GM12878 (cell line): Measurements from ENCODE around the gene AKT1. TPM values are rescaled to one million over a fixed set of nuclear protein-coding genes. Genes with fewer than 3 reads are reported as not detected.

Source experiments
- ATAC-seq: fragments of 200-7000 bp; cut with Tn5 transposase; 3 replicates; pipeline ENCODE4 v1.9.1; 2020; ENCODE audit warnings: mild to moderate bottlenecking, moderate library complexity
- BruUV-seq: library from RNA; stranded (reverse); fragments of 400-500 nt; replicated peaks from 2 replicates; lab custom pipeline; 2021; lab: Mats Ljungman, UMichigan
- CTCF ChIA-PET: fragments of 300-600 bp; sonication (Branson Sonifier 250); formaldehyde crosslinking; extraction: SDS; loops from one replicate; lab custom pipeline; 2021; ENCODE audit warnings: inconsistent platforms; lab: Yijun Ruan, JAX
- POLR2A ChIA-PET: fragments of 350-600 bp; formaldehyde crosslinking; extraction: SDS; loops from one replicate; lab custom pipeline; 2021; ENCODE audit warnings: inconsistent platforms; lab: Charles Lee
- RAD21 ChIA-PET: fragments of 300-600 bp; sonication (Branson Sonifier 250); formaldehyde crosslinking; loops from one replicate; lab custom pipeline; 2023; ENCODE audit warnings: antibody characterized with exemption; ENCODE audit not compliant: unreplicated experiment; lab: Charles Lee
- SMC1A ChIA-PET: fragments of 300-600 bp; sonication (Branson Sonifier 250); formaldehyde crosslinking; loops from one replicate; lab custom pipeline; 2023; ENCODE audit not compliant: unreplicated experiment, uncharacterized antibody; lab: Charles Lee
- DNase-seq: peaks from one replicate; pipeline ENCODE4 v3.0.0-alpha.2; 2011; ENCODE audit warnings: low read depth, low spot score
- FAIRE-seq: peaks from 3 replicates; lab custom pipeline; 2011; peaks lifted over from hg19 to GRCh38; lab: Jason Lieb, UNC
- H2AFZ ChIP-seq: 2 replicates; pipeline ENCODE4 v1.6.0; 2011; ENCODE audit warnings: low read depth, low read length, control low read depth; ENCODE audit not compliant: control insufficient read depth
- H3K27ac ChIP-seq: 2 replicates; pipeline ENCODE4 v1.5.1; 2011; ENCODE audit warnings: control low read depth; ENCODE audit not compliant: control insufficient read depth, insufficient read depth
- H3K27me3 ChIP-seq, 2 experiments: replicated peaks in 1 of 2; 2 replicates each; pipeline versions ENCODE4 v1.6.0 to v1.6.1; 2011; ENCODE audit warnings: low read length in 1 of 2; ENCODE audit not compliant: control insufficient read depth in 2 of 2, insufficient read depth in 2 of 2
- H3K36me3 ChIP-seq, 2 experiments: 2 replicates each; pipeline ENCODE4 v1.5.1; 2011; ENCODE audit warnings: low read length in 1 of 2; ENCODE audit not compliant: control insufficient read depth in 2 of 2, insufficient read depth in 2 of 2
- H3K4me1 ChIP-seq: 2 replicates; pipeline ENCODE4 v1.6.1; 2011; ENCODE audit warnings: mild to moderate bottlenecking, low read length, moderate library complexity, mixed read lengths; ENCODE audit not compliant: control insufficient read depth, insufficient read depth
- H3K4me2 ChIP-seq: 2 replicates; pipeline ENCODE4 v1.6.0; 2011; ENCODE audit warnings: control low read depth; ENCODE audit not compliant: control insufficient read depth, insufficient read depth
- H3K4me3 ChIP-seq: fragments of 200-600 bp; sonication (generic); 2 replicates; pipeline ENCODE4 v1.5.1; 2016
- H3K79me2 ChIP-seq: 2 replicates; pipeline ENCODE4 v1.6.0; 2011; ENCODE audit warnings: low read length; ENCODE audit not compliant: control insufficient read depth, insufficient read depth
- H3K9ac ChIP-seq: 2 replicates; pipeline ENCODE4 v1.8.0; 2011; ENCODE audit warnings: low read length, control low read depth, mixed read lengths; ENCODE audit not compliant: control insufficient read depth, insufficient read depth
- H3K9me3 ChIP-seq: replicated peaks from 3 replicates; pipeline ENCODE4 v1.5.1; 2011; ENCODE audit warnings: mild to moderate bottlenecking, low read length; ENCODE audit not compliant: control insufficient read depth, insufficient read depth
- H4K20me1 ChIP-seq: 2 replicates; pipeline ENCODE4 v1.6.0; 2011; ENCODE audit not compliant: control insufficient read depth, insufficient read depth
- CBX5 ChIP-seq: sonication (generic); IDR thresholded peaks from 2 replicates; pipeline ENCODE4 v1.6.1; 2016; ENCODE audit warnings: low read depth, moderate library complexity, mild to moderate bottlenecking, inconsistent platforms
- CHD1 ChIP-seq: IDR thresholded peaks from 2 replicates; pipeline ENCODE4 v1.6.1; 2012; ENCODE audit warnings: low read depth, low read length, improper control_type of control experiment
- EGR1 ChIP-seq, 2 experiments: IDR thresholded peaks; 1 replicate in 1 of 2; 2 replicates in 1 of 2; pipeline ENCODE4 v1.6.1; 2011 to 2012; ENCODE audit warnings: low read depth in 2 of 2, low read length in 2 of 2, borderline replicate concordance in 1 of 2, mild to moderate bottlenecking in 1 of 2, moderate library complexity in 1 of 2
- GABPA ChIP-seq: IDR thresholded peaks from 2 replicates; pipeline ENCODE4 v1.6.1; 2014; ENCODE audit warnings: antibody characterized with exemption, low read depth, mild to moderate bottlenecking, inconsistent platforms
- IKZF2 ChIP-seq, 2 experiments: fragments of 450-650 bp; IDR thresholded peaks; 2 replicates each; pipeline ENCODE4 v1.6.1; 2017; ENCODE audit warnings: mild to moderate bottlenecking in 2 of 2, moderate library complexity in 2 of 2
- MTA3 ChIP-seq: IDR thresholded peaks from 2 replicates; pipeline ENCODE4 v1.6.1; 2012; ENCODE audit warnings: low read length, inconsistent platforms, borderline replicate concordance
- RBBP5 ChIP-seq: fragments of 200-600 bp; sonication (generic); conservative IDR thresholded peaks from 2 replicates; pipeline ENCODE4 v1.6.1; 2016
- RCOR1 ChIP-seq: conservative IDR thresholded peaks from 2 replicates; pipeline ENCODE4 v1.6.1; 2012; ENCODE audit warnings: low read depth, low read length, improper control_type of control experiment
- SPI1 ChIP-seq: IDR thresholded peaks from 2 replicates; pipeline ENCODE4 v1.6.1; 2011; ENCODE audit warnings: low read depth, mild to moderate bottlenecking, low read length, moderate library complexity, borderline replicate concordance; ENCODE audit not compliant: insufficient read depth
- SREBF1 ChIP-seq: IDR thresholded peaks from 2 replicates; pipeline ENCODE4 v1.6.1; 2012; ENCODE audit warnings: mild to moderate bottlenecking, low read length
- SREBF2 ChIP-seq: IDR thresholded peaks from 2 replicates; pipeline ENCODE4 v1.6.1; 2012; ENCODE audit warnings: mild to moderate bottlenecking, low read length
- SRF ChIP-seq, 2 experiments: IDR thresholded peaks; 2 replicates each; pipeline ENCODE4 v1.6.1; 2011; ENCODE audit warnings: low read depth in 2 of 2, low read length in 2 of 2, mild to moderate bottlenecking in 1 of 2, moderate library complexity in 1 of 2
- STAT1 ChIP-seq: fragments of 450-650 bp; conservative IDR thresholded peaks from 2 replicates; pipeline ENCODE4 v1.6.1; 2014; ENCODE audit warnings: antibody characterized with exemption, mild to moderate bottlenecking
- SUZ12 ChIP-seq: fragments of 200-600 bp; sonication (generic); IDR thresholded peaks from one replicate; pipeline ENCODE4 v1.6.1; 2018; ENCODE audit warnings: antibody characterized with exemption, mild to moderate bottlenecking; ENCODE audit not compliant: unreplicated experiment
- TCF3 ChIP-seq: IDR thresholded peaks from 2 replicates; pipeline ENCODE4 v1.6.1; 2012; ENCODE audit warnings: low read depth, mild to moderate bottlenecking, low read length, borderline replicate concordance; ENCODE audit not compliant: insufficient read depth
- ZNF217 ChIP-seq: fragments of 450-650 bp; IDR thresholded peaks from 2 replicates; pipeline ENCODE4 v1.6.1; 2017; ENCODE audit warnings: antibody characterized with exemption, mild to moderate bottlenecking
- ZZZ3 ChIP-seq: IDR thresholded peaks from 2 replicates; pipeline ENCODE4 v1.6.1; 2011; ENCODE audit warnings: low read depth; ENCODE audit not compliant: control insufficient read depth, insufficient read length
- WGBS: methylation state at CpG from one replicate; pipeline ENCODE4 v1.1.6; 2016; ENCODE audit warnings: low lambda C conversion rate; ENCODE audit not compliant: insufficient replicate concordance, insufficient coverage; ENCODE audit errors: missing lambda C conversion rate; 5-methylcytosine and 5-hydroxymethylcytosine counted together
- in situ Hi-C: fragments of 300-500 bp; cut with MboI; formaldehyde crosslinking; loops from 9 replicates; pipeline ENCODE4 v1.14.3; 2018; ENCODE audit warnings: mixed read lengths
- intact Hi-C: fragments of 100-400 bp; cut with micrococcal nuclease; formaldehyde crosslinking; loops from one replicate; pipeline ENCODE4 v1.14.2; 2022; ENCODE audit not compliant: unreplicated experiment
- polyA plus RNA-seq, 11 experiments: library from polyadenylated mRNA; depleted of rRNA in 4 of 11; unstranded in 6 of 11; stranded (reverse) in 5 of 11; fragments of >200 nt; fragmentation: Nextera tagmentation in 4 of 11; fragmentation: Illumina TruSeq in 1 of 11; extraction: Ambion mirVana in 4 of 11; extraction: Trizol in 1 of 11; gene quantifications; 1 replicate in 1 of 11; 2 replicates in 10 of 11; pipeline versions ENCODE4 v1.2.1 to v1.2.3, GENCODE V29; 2011 to 2016; ENCODE audit warnings: inconsistent platforms in 2 of 11, missing spikeins in 2 of 11, low read depth in 1 of 11
- total RNA-seq, 4 experiments: library from RNA; depleted of rRNA in 3 of 4; stranded (reverse); fragments of >200 nt in 3 of 4; fragmentation: Illumina TruSeq in 1 of 4; extraction: Trizol in 1 of 4; gene quantifications; 2 replicates each; pipeline versions ENCODE4 v1.2.1 to v1.2.3, GENCODE V29; 2013 to 2021
- TF ChIP-seq, protein P1 (sequence below): IDR thresholded peaks from 2 replicates; pipeline ENCODE4 v1.6.1; 2012; ENCODE audit warnings: low read depth, low read length, improper control_type of control experiment
- TF ChIP-seq, protein P2 (sequence below): fragments of 450-650 bp; IDR thresholded peaks from 2 replicates; pipeline ENCODE4 v1.6.1; 2017; ENCODE audit warnings: mild to moderate bottlenecking, moderate library complexity
- TF ChIP-seq, protein P3 (sequence below): IDR thresholded peaks from 2 replicates; pipeline ENCODE4 v1.6.1; 2012; ENCODE audit warnings: low read depth, low read length, improper control_type of control experiment

Gene AKT1
- total and polyA plus RNA-seq, 10 of the 15 experiments (the other 5 are each of a cell fraction or from before 2014, with no cell fraction given): 0.63 to 110 (median 58.9) TPM

- WGBS: 100% methylated on average over 9 of the region's 15 CpGs
- CTCF ChIA-PET: no interaction called here
- POLR2A ChIA-PET: no interaction called here
- in situ Hi-C loops: no loop called here
- TF ChIP-seq ZZZ3 (no peak), SRF (IDR thresholded peaks at IDR 0.05; ENCODE audit: low read depth in 2 of 2, low read length in 2 of 2) (no peak), STAT1 (no peak), CHD1 (no peak), GABPA (no peak), SREBF2 (no peak), CBX5 (no peak), SREBF1 (no peak), RBBP5 (no peak), SPI1 (no peak), TCF3 (no peak), MTA3 (no peak), RCOR1 (no peak), SUZ12 (no peak), ZNF217 (no peak), IKZF2 (IDR thresholded peaks at IDR 0.05) (no peak), EGR1 (IDR thresholded peaks at IDR 0.05; ENCODE audit: borderline replicate concordance in 1 of 2, low read depth in 2 of 2, low read length in 2 of 2) (no peak)
- TF ChIP-seq, protein P1, sequence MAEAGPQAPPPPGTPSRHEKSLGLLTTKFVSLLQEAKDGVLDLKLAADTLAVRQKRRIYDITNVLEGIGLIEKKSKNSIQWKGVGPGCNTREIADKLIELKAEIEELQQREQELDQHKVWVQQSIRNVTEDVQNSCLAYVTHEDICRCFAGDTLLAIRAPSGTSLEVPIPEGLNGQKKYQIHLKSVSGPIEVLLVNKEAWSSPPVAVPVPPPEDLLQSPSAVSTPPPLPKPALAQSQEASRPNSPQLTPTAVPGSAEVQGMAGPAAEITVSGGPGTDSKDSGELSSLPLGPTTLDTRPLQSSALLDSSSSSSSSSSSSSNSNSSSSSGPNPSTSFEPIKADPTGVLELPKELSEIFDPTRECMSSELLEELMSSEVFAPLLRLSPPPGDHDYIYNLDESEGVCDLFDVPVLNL: no peak
- TF ChIP-seq, protein P2, sequence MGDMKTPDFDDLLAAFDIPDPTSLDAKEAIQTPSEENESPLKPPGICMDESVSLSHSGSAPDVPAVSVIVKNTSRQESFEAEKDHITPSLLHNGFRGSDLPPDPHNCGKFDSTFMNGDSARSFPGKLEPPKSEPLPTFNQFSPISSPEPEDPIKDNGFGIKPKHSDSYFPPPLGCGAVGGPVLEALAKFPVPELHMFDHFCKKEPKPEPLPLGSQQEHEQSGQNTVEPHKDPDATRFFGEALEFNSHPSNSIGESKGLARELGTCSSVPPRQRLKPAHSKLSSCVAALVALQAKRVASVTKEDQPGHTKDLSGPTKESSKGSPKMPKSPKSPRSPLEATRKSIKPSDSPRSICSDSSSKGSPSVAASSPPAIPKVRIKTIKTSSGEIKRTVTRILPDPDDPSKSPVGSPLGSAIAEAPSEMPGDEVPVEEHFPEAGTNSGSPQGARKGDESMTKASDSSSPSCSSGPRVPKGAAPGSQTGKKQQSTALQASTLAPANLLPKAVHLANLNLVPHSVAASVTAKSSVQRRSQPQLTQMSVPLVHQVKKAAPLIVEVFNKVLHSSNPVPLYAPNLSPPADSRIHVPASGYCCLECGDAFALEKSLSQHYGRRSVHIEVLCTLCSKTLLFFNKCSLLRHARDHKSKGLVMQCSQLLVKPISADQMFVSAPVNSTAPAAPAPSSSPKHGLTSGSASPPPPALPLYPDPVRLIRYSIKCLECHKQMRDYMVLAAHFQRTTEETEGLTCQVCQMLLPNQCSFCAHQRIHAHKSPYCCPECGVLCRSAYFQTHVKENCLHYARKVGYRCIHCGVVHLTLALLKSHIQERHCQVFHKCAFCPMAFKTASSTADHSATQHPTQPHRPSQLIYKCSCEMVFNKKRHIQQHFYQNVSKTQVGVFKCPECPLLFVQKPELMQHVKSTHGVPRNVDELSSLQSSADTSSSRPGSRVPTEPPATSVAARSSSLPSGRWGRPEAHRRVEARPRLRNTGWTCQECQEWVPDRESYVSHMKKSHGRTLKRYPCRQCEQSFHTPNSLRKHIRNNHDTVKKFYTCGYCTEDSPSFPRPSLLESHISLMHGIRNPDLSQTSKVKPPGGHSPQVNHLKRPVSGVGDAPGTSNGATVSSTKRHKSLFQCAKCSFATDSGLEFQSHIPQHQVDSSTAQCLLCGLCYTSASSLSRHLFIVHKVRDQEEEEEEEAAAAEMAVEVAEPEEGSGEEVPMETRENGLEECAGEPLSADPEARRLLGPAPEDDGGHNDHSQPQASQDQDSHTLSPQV: no peak
- TF ChIP-seq, protein P3, sequence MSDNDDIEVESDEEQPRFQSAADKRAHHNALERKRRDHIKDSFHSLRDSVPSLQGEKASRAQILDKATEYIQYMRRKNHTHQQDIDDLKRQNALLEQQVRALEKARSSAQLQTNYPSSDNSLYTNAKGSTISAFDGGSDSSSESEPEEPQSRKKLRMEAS: no peak
- no peaks in the 10 kb centered on the region; the same call in 2 of the 3 replicates for H3K9me3 ChIP-seq
- H3K79me2 ChIP-seq: no peaks in the 10 kb centered on the region
- SMC1A ChIA-PET: no interaction called here
- H2AFZ ChIP-seq: no peak overlapping the region
- H3K9ac ChIP-seq: no peak overlapping the region
- H3K4me1 ChIP-seq: no peaks in the 10 kb centered on the region
- no TSS peak for BruUV-seq
- H3K4me3 ChIP-seq: no peak overlapping the region
- FAIRE-seq (no peak), DNase-seq (no peak), ATAC-seq (no peak)
- H3K36me3 ChIP-seq: peaks cover 5 to 22% of the 10 kb centered on the region in 2 experiments; a peak in 3 of 4 replicates
- RAD21 ChIA-PET: no interaction called here
- H3K4me2 ChIP-seq: no peak overlapping the region
- no peaks in the 10 kb centered on the region for H4K20me1 ChIP-seq
- no peak overlapping the region for H3K27ac ChIP-seq
- intact Hi-C loops: no loop called here
- H3K27me3 ChIP-seq: no peaks in the 10 kb centered on the region
Measured at GRCh38 chr14:104776481-104776880, 19.1 kb downstream of the AKT1 start.
